Keratinocyte (primary cell): ENCODE data around the gene MCM6. TPM values are rescaled to one million over a fixed set of nuclear protein-coding genes. Genes with fewer than 3 reads are reported as not detected.
"Not testable (repeated sequence)": the region's sequence is repeated elsewhere in the genome, so short reads cannot be mapped to it uniquely, and the experiment has no call there.

Experiments
- DNase-seq: peaks from one replicate; pipeline ENCODE4 v3.0.0-alpha.2; 2011; ENCODE audit warnings: low read depth, missing footprints, low spot score
- FAIRE-seq: peaks from 2 replicates; lab custom pipeline; 2011; peaks lifted over from hg19 to GRCh38; lab: Jason Lieb, UNC
- H2AFZ ChIP-seq: 2 replicates; pipeline ENCODE4 v1.6.0; 2012; ENCODE audit warnings: low read length, control low read depth, inconsistent platforms; ENCODE audit not compliant: control insufficient read depth
- H3K27ac ChIP-seq: 2 replicates; pipeline ENCODE4 v1.5.1; 2011; ENCODE audit warnings: low read length; ENCODE audit not compliant: control insufficient read depth, insufficient read depth
- H3K27me3 ChIP-seq: 3 replicates; pipeline ENCODE4 v1.6.0; 2011; ENCODE audit warnings: low read length; ENCODE audit not compliant: control insufficient read depth, insufficient read depth; ENCODE audit errors: extremely low read depth
- H3K36me3 ChIP-seq, 2 experiments: 2 replicates in 1 of 2; 3 replicates in 1 of 2; pipeline ENCODE4 v1.5.1; 2011; ENCODE audit warnings: low read length in 2 of 2, mild to moderate bottlenecking in 1 of 2; ENCODE audit not compliant: control insufficient read depth in 2 of 2, insufficient read depth in 2 of 2; ENCODE audit errors: extremely low read depth in 1 of 2
- H3K4me1 ChIP-seq: 3 replicates; pipeline ENCODE4 v1.5.1; 2011; ENCODE audit warnings: low read length; ENCODE audit not compliant: control insufficient read depth, insufficient read depth; ENCODE audit errors: extremely low read depth
- H3K4me2 ChIP-seq: 3 replicates; pipeline ENCODE4 v1.6.0; 2011; ENCODE audit warnings: low read depth, low read length; ENCODE audit not compliant: control insufficient read depth, insufficient read depth; ENCODE audit errors: extremely low read depth
- H3K4me3 ChIP-seq, 3 experiments: fragments of 200-600 bp in 1 of 3; sonication (generic) in 1 of 3; 2 replicates in 2 of 3; 3 replicates in 1 of 3; pipeline ENCODE4 v1.5.1; 2011 to 2016; ENCODE audit warnings: low read length in 3 of 3, mild to moderate bottlenecking in 3 of 3, control low read depth in 2 of 3, inconsistent platforms in 1 of 3, low read depth in 1 of 3, mixed read lengths in 1 of 3, mixed run types in 1 of 3, moderate library complexity in 1 of 3; ENCODE audit not compliant: control insufficient read depth in 2 of 3, insufficient read depth in 2 of 3; ENCODE audit errors: extremely low read depth in 1 of 3
- H3K79me2 ChIP-seq: 2 replicates; pipeline ENCODE4 v1.6.0; 2012; ENCODE audit warnings: low read length; ENCODE audit not compliant: control insufficient read depth, insufficient read depth
- H3K9ac ChIP-seq: 3 replicates; pipeline ENCODE4 v1.6.0; 2011; ENCODE audit warnings: low read length; ENCODE audit not compliant: control insufficient read depth, insufficient read depth; ENCODE audit errors: extremely low read depth
- H3K9me1 ChIP-seq: 3 replicates; pipeline ENCODE4 v1.6.0; 2011; ENCODE audit warnings: low read length; ENCODE audit not compliant: control insufficient read depth, insufficient read depth; ENCODE audit errors: extremely low read depth
- H3K9me3 ChIP-seq: 2 replicates; pipeline ENCODE4 v1.5.1; 2012; ENCODE audit warnings: low read depth, low read length; ENCODE audit not compliant: control insufficient read depth
- H4K20me1 ChIP-seq: 3 replicates; pipeline ENCODE4 v1.6.0; 2011; ENCODE audit warnings: low read length; ENCODE audit not compliant: control insufficient read depth, insufficient read depth; ENCODE audit errors: extremely low read depth
- EZH2 ChIP-seq: IDR thresholded peaks from one replicate; pipeline ENCODE4 v1.6.1; 2012; ENCODE audit warnings: inconsistent platforms, mild to moderate bottlenecking, low read length, moderate library complexity
- dilution Hi-C: fragments of 300-500 bp; cut with MboI; formaldehyde crosslinking; loops from one replicate; pipeline ENCODE4 v1.7.0; 2020; ENCODE audit warnings: low sequenced_read_pairs; ENCODE audit not compliant: extremely low pct_ligation_motif_present
- polyA plus RNA-seq, 5 experiments: library from polyadenylated mRNA; depleted of rRNA in 3 of 5; stranded (reverse) in 3 of 5; stranded (forward) in 1 of 5; unstranded in 1 of 5; fragments of >200 nt; gene quantifications; 1 replicate in 1 of 5; 2 replicates in 3 of 5; 3 replicates in 1 of 5; pipeline versions ENCODE4 v1.2.1 to v1.2.3, GENCODE V29; 2011 to 2012; ENCODE audit warnings: missing spikeins in 2 of 5, low read depth in 1 of 5, low replicate concordance in 1 of 5
- TF ChIP-seq, protein P1 (sequence below), 3 experiments: IDR thresholded peaks in 1 of 3; conservative IDR thresholded peaks in 1 of 3; optimal IDR thresholded peaks in 1 of 3; 2 replicates in 2 of 3; 3 replicates in 1 of 3; pipeline versions ENCODE3 to v1.5.1; 2011; ENCODE audit warnings: low read length in 3 of 3, mild to moderate bottlenecking in 3 of 3, moderate library complexity in 2 of 3, control low read depth in 1 of 3, inconsistent platforms in 1 of 3; ENCODE audit not compliant: insufficient read depth in 2 of 3; ENCODE audit errors: extremely low read depth in 1 of 3

The MCM6 gene
- polyA plus RNA-seq, 1 donor (not counting 4 experiments of a cell fraction or from before 2014, with no cell fraction given) = 23.2 TPM

DNA sequence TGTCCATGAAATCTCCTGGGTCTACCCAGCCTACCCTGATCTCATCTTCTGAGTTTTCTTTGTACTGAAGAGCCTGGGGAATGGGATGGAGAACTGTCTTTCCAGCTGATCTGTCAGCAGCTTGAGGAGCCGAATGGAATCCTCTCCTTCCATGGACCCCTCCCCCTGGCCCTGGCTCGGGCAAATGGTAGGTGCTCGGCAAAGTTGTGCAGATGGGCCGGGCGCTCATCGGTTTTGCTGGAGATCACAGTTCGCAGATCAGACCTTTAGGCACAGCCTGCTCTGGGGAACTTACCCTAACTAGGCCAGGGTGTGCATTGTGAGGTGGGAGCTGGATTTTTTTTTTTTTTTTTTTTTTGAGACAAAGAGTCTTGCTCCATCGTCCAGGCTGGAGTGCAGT lies 79.6 kb downstream of the MCM6 start:
- no peak for FAIRE-seq
- no peaks in the 10 kb centered on the region for H3K9me3 ChIP-seq
- no peaks in the 10 kb centered on the region for H3K36me3 ChIP-seq
- H3K9ac ChIP-seq = no peak overlapping the region
- no peaks in the 10 kb centered on the region for H3K27me3 ChIP-seq
- H3K27ac ChIP-seq = no peak overlapping the region
- peaks cover 18% of the 10 kb centered on the region for H3K4me1 ChIP-seq
- H4K20me1 ChIP-seq = no peaks in the 10 kb centered on the region
- H3K79me2 ChIP-seq = no peaks in the 10 kb centered on the region
- H3K9me1 ChIP-seq = no peaks in the 10 kb centered on the region
- TF ChIP-seq EZH2 = no peak
- TF ChIP-seq, protein P1, sequence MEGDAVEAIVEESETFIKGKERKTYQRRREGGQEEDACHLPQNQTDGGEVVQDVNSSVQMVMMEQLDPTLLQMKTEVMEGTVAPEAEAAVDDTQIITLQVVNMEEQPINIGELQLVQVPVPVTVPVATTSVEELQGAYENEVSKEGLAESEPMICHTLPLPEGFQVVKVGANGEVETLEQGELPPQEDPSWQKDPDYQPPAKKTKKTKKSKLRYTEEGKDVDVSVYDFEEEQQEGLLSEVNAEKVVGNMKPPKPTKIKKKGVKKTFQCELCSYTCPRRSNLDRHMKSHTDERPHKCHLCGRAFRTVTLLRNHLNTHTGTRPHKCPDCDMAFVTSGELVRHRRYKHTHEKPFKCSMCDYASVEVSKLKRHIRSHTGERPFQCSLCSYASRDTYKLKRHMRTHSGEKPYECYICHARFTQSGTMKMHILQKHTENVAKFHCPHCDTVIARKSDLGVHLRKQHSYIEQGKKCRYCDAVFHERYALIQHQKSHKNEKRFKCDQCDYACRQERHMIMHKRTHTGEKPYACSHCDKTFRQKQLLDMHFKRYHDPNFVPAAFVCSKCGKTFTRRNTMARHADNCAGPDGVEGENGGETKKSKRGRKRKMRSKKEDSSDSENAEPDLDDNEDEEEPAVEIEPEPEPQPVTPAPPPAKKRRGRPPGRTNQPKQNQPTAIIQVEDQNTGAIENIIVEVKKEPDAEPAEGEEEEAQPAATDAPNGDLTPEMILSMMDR (optimal IDR thresholded peaks at IDR 0.05 in 1 of 3, IDR thresholded peaks at IDR 0.05 in 1 of 3, conservative IDR thresholded peaks at IDR 0.05 in 1 of 3; ENCODE audit: extremely low read depth in 1 of 3, insufficient read depth in 2 of 3, low read length in 3 of 3) = no peak
- no peak overlapping the region for H2AFZ ChIP-seq
- dilution Hi-C loops = no loop called here
- H3K4me2 ChIP-seq = no peak overlapping the region
- no peak overlapping the region for H3K4me3 ChIP-seq
- no peak for DNase-seq

DNA sequence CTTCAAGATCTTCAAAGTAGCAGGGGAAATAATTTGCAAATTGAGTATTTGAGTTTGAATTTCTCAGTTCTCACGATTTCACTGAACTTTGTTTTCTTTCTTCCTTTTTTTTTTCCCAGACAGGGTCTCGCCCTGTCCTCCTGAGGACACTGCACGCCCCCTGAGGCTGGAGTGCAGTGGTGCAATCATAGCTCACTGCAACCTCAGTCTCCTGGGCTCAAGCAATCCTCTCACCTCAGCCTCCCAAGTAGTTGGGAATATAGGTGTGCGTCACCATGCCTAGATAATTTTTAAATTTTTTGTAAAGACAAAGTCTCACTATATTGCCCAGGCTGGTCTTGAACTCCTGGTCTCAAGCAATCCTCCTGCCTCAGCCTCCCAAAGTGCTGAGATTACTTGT lies 80.6 kb downstream of the MCM6 start:
- H3K27me3 ChIP-seq, H3K4me2 ChIP-seq, H3K36me3 ChIP-seq, H3K4me3 ChIP-seq, H3K9me3 ChIP-seq, DNase-seq, H2AFZ ChIP-seq, H3K79me2 ChIP-seq, FAIRE-seq, H3K9me1 ChIP-seq, H4K20me1 ChIP-seq, H3K27ac ChIP-seq, dilution Hi-C loops, H3K9ac ChIP-seq: not testable (repeated sequence)
- peaks cover 25% of the 10 kb centered on the region for H3K4me1 ChIP-seq

DNA sequence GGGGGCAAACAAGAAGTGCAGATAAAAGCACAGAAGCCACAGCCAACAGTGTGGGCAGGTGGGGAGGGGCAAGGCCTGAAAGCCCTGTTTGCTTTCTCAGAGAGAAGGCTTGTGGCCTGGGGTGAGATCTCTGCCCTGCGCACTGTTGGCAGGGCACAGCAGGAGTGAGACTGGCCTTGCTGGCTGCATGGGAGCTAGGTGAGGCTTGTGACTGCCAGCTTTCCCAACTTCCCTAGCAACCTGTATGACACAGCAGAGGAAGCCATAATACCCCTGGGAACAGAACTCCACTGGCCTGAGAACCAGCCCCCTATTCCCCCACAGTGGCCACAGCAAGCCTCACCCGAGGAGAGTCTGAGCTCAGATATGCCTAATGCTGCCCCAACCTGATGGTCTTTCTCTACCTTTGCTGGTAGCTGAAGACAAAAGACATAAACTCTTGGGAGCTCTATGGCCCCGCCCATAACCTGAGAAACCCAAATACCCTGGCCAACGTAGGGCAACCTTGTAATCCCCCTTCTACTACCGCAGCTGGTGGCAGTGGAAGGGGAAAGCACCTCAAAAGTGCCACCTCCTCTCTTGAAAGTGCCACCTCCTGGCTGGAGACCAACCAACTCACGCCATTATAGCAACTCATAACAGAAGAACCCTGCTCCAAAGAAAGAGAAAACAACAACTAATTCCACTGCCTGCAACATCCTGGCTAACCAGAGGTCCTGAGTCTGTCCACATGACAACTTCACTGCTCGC lies 83.7 kb downstream of the MCM6 start:
- peaks cover 17% of the 10 kb centered on the region for H3K4me1 ChIP-seq
- H3K4me2 ChIP-seq = no peak overlapping the region
- H3K9me1 ChIP-seq = no peaks in the 10 kb centered on the region
- H3K79me2 ChIP-seq = no peaks in the 10 kb centered on the region
- FAIRE-seq = no peak
- dilution Hi-C loops = no loop called here
- H3K9ac ChIP-seq = no peak overlapping the region
- no peaks in the 10 kb centered on the region for H3K27me3 ChIP-seq
- H2AFZ ChIP-seq = no peak overlapping the region
- H3K36me3 ChIP-seq = no peaks in the 10 kb centered on the region
- TF ChIP-seq, protein P1 (optimal IDR thresholded peaks at IDR 0.05 in 1 of 3, IDR thresholded peaks at IDR 0.05 in 1 of 3, conservative IDR thresholded peaks at IDR 0.05 in 1 of 3; ENCODE audit: extremely low read depth in 1 of 3, insufficient read depth in 2 of 3, low read length in 3 of 3) = no peak
- TF ChIP-seq EZH2 = no peak
- no peaks in the 10 kb centered on the region for H3K9me3 ChIP-seq
- H3K4me3 ChIP-seq = no peak overlapping the region
- DNase-seq = no peak
- no peaks in the 10 kb centered on the region for H4K20me1 ChIP-seq
- no peak overlapping the region for H3K27ac ChIP-seq
